Measurements from ENCODE around the gene CYP8B1.

DNA sequence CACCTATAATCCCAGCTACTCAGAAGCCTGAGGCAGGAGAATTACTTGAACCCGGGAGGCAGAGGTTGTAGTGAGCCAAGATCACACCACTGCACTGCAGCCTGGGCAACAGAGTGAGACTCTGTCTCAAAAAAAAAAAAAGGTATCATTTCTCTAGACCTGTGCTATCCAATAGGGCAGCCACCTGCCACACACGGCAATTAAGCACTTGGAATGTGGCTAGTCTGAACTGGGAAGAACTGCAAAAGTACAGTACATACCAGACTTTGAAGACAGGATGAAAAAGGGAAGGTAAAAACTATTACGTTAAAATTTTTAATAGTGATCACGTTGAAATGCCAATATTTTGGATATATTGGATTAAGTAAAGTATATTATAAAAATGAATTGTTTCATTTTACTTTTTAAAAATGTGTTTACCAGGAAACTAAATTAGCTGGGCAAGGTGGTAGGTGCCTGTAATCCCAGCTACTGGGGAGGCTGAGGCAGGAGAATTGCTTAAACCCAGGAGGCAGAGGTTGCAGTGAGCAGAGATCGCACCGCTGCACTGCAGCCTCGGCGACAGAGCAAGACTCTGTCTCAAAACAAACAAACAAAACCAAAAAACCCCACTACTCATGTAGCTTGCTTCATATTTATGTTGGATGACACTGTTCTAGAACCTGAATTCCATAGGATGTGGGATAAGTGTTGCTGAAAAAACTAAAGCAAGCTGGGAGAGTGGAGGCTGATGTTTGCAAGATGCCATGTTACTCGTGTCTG is 2.3 kb downstream of the CYP8B1 start:
- TF ChIP-seq, protein P1, sequence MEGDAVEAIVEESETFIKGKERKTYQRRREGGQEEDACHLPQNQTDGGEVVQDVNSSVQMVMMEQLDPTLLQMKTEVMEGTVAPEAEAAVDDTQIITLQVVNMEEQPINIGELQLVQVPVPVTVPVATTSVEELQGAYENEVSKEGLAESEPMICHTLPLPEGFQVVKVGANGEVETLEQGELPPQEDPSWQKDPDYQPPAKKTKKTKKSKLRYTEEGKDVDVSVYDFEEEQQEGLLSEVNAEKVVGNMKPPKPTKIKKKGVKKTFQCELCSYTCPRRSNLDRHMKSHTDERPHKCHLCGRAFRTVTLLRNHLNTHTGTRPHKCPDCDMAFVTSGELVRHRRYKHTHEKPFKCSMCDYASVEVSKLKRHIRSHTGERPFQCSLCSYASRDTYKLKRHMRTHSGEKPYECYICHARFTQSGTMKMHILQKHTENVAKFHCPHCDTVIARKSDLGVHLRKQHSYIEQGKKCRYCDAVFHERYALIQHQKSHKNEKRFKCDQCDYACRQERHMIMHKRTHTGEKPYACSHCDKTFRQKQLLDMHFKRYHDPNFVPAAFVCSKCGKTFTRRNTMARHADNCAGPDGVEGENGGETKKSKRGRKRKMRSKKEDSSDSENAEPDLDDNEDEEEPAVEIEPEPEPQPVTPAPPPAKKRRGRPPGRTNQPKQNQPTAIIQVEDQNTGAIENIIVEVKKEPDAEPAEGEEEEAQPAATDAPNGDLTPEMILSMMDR (conservative IDR thresholded peaks at IDR 0.05), result no peak
- no peak for TF ChIP-seq EZH2 (IDR thresholded peaks at IDR 0.05; ENCODE audit: low read depth)

All from PC-9 (cell line).